ENCODE measurements around the gene USP48.

USP48 gene

DNA sequence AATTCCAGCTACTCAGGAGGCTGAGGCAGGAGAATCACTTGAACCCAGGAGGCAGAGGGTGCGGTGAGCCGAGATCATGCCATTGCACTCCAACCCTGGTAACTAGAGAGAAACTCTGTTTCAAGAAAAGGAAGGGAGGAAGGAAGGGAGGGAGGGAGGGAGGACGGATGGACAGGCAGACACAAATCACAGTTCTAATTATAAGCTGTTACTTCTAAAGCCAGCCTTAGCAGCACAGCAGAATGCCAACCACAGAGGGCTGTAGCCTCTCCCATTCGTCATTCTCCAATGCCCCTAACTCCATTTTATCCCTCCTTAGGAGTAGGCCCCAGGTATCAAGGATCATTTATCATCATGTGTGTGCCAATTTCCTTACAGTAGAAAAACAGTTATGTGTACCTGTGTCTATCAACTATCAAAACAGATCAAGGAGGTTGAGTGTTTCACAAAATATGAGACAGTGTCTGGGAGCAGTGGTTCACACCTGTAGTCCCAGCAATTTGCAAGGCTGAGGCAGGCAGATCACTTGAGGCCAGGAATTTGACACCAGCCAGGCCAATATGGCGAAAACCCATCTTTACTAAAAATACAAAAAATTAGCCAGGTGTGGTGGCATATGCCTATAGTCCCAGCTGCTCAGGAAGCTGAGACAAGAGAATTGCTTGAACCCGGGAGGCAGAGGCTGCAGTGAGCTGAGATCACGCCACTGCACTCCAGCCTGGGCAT is 19.1 kb downstream of the USP48 start:
- Histone ChIP-seq H3K9ac (ENCODE audit: low read length) (no peak overlapping the region), H3K79me2 (ENCODE audit: low read length) (peaks cover 100% of the 10 kb centered on the region), H2AFZ (ENCODE audit: low read depth, low read length) (no peak overlapping the region), H3K4me2 (ENCODE audit: low read length) (no peak overlapping the region), H3K27ac (ENCODE audit: low read length) (no peak overlapping the region), H3K36me3 (replicated peaks; ENCODE audit: low read depth, low read length) (no peaks in the 10 kb centered on the region), H4K20me1 (ENCODE audit: insufficient read depth, low read length) (peaks cover 93% of the 10 kb centered on the region), H3K9me3 (ENCODE audit: insufficient read depth, low read length) (no peaks in the 10 kb centered on the region), H3K27me3 (ENCODE audit: low read depth, low read length) (no peaks in the 10 kb centered on the region), H3K4me3 (ENCODE audit: low read length) (no peak overlapping the region), H3K4me1 (ENCODE audit: low read length) (peaks cover 29% of the 10 kb centered on the region)
- no peak for TF ChIP-seq CTCF (IDR thresholded peaks at IDR 0.05; ENCODE audit: low read depth, low read length)
- TF ChIP-seq EZH2phosphoT487 (IDR thresholded peaks at IDR 0.05; ENCODE audit: low read depth), result no peak

GRCh38 chr1:21763236-21763635 is 19.7 kb downstream of the USP48 start:
- H2AFZ ChIP-seq (ENCODE audit: low read depth, low read length), result no peak overlapping the region

GRCh38 chr1:21762022-21762404 is 20.9 kb downstream of the USP48 start:
- Histone ChIP-seq H3K4me3 (ENCODE audit: low read length) (no peak overlapping the region), H3K79me2 (ENCODE audit: low read length) (peaks cover 98% of the 10 kb centered on the region), H3K9me3 (ENCODE audit: insufficient read depth, low read length) (no peaks in the 10 kb centered on the region), H3K27me3 (ENCODE audit: low read depth, low read length) (no peaks in the 10 kb centered on the region), H3K4me2 (ENCODE audit: low read length) (peak overlapping the region; percentile 36; the same call in 1 of the 2 replicates), H2AFZ (ENCODE audit: low read depth, low read length) (no peak overlapping the region), H3K4me1 (ENCODE audit: low read length) (peaks cover 29% of the 10 kb centered on the region), H3K27ac (ENCODE audit: low read length) (no peak overlapping the region), H3K36me3 (replicated peaks; ENCODE audit: low read depth, low read length) (peaks cover 2% of the 10 kb centered on the region), H4K20me1 (ENCODE audit: insufficient read depth, low read length) (peaks cover 92% of the 10 kb centered on the region), H3K9ac (ENCODE audit: low read length) (no peak overlapping the region)
- TF ChIP-seq CTCF (IDR thresholded peaks at IDR 0.05; ENCODE audit: low read depth, low read length) (no peak), EZH2phosphoT487 (IDR thresholded peaks at IDR 0.05; ENCODE audit: low read depth) (no peak)

More at GRCh38 chr1:21763236-21763635, 19.7 kb downstream of the USP48 start:
- Histone ChIP-seq H3K4me3 (ENCODE audit: low read length) (no peak overlapping the region), H4K20me1 (ENCODE audit: insufficient read depth, low read length) (peaks cover 93% of the 10 kb centered on the region), H3K4me1 (ENCODE audit: low read length) (peaks cover 29% of the 10 kb centered on the region), H3K79me2 (ENCODE audit: low read length) (peaks cover 100% of the 10 kb centered on the region), H3K36me3 (replicated peaks; ENCODE audit: low read depth, low read length) (no peaks in the 10 kb centered on the region), H3K27ac (ENCODE audit: low read length) (no peak overlapping the region), H3K9ac (ENCODE audit: low read length) (no peak overlapping the region), H3K27me3 (ENCODE audit: low read depth, low read length) (no peaks in the 10 kb centered on the region), H3K9me3 (ENCODE audit: insufficient read depth, low read length) (no peaks in the 10 kb centered on the region), H3K4me2 (ENCODE audit: low read length) (no peak overlapping the region)
- no peak for TF ChIP-seq CTCF (IDR thresholded peaks at IDR 0.05; ENCODE audit: low read depth, low read length)
- TF ChIP-seq EZH2phosphoT487 (IDR thresholded peaks at IDR 0.05; ENCODE audit: low read depth), result no peak

GRCh38 chr1:21761052-21761451 is 21.9 kb downstream of the USP48 start:
- Histone ChIP-seq H3K4me2 (ENCODE audit: low read length) (no peak overlapping the region), H4K20me1 (ENCODE audit: insufficient read depth, low read length) (peaks cover 83% of the 10 kb centered on the region), H3K27ac (ENCODE audit: low read length) (no peak overlapping the region)

More at GRCh38 chr1:21761052-21761451, 21.9 kb downstream of the USP48 start:
- no peaks in the 10 kb centered on the region for H3K9me3 ChIP-seq (ENCODE audit: insufficient read depth, low read length)
- H3K27me3 ChIP-seq (ENCODE audit: low read depth, low read length), result no peaks in the 10 kb centered on the region
- no peak overlapping the region for H3K4me3 ChIP-seq (ENCODE audit: low read length)
- peaks cover 22% of the 10 kb centered on the region for H3K4me1 ChIP-seq (ENCODE audit: low read length)
- TF ChIP-seq EZH2phosphoT487 (IDR thresholded peaks at IDR 0.05; ENCODE audit: low read depth) (no peak), CTCF (IDR thresholded peaks at IDR 0.05; ENCODE audit: low read depth, low read length) (no peak)
- H3K79me2 ChIP-seq (ENCODE audit: low read length), result peaks cover 93% of the 10 kb centered on the region
- H3K36me3 ChIP-seq (replicated peaks; ENCODE audit: low read depth, low read length), result peaks cover 2% of the 10 kb centered on the region
- H2AFZ ChIP-seq (ENCODE audit: low read depth, low read length), result no peak overlapping the region
- no peak overlapping the region for H3K9ac ChIP-seq (ENCODE audit: low read length)
